GM21619 (cell line): ENCODE results near the gene ENPP5.

Source experiments
- ATAC-seq: cut with Tn5 transposase; IDR thresholded peaks from one replicate; pipeline ENCODE4 v1.9.1; 2021; ENCODE audit not compliant: unreplicated experiment

The ENPP5 gene, protein sequence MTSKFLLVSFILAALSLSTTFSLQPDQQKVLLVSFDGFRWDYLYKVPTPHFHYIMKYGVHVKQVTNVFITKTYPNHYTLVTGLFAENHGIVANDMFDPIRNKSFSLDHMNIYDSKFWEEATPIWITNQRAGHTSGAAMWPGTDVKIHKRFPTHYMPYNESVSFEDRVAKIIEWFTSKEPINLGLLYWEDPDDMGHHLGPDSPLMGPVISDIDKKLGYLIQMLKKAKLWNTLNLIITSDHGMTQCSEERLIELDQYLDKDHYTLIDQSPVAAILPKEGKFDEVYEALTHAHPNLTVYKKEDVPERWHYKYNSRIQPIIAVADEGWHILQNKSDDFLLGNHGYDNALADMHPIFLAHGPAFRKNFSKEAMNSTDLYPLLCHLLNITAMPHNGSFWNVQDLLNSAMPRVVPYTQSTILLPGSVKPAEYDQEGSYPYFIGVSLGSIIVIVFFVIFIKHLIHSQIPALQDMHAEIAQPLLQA

GRCh38 chr6:46170357-46171289 is at the start of gene ENPP5:
Gene ENPP5, minus strand, starts transcription at chr6:46170980. Its CDS starts 2,718 bp downstream, at chr6:46168262.
- peak; percentile 75 for ATAC-seq

GRCh38 chr6:46219661-46220060 is 48.9 kb upstream of the ENPP5 start:
- no peak for ATAC-seq

GRCh38 chr6:46218457-46218856 is 47.7 kb upstream of the ENPP5 start:
- no peak for ATAC-seq

DNA sequence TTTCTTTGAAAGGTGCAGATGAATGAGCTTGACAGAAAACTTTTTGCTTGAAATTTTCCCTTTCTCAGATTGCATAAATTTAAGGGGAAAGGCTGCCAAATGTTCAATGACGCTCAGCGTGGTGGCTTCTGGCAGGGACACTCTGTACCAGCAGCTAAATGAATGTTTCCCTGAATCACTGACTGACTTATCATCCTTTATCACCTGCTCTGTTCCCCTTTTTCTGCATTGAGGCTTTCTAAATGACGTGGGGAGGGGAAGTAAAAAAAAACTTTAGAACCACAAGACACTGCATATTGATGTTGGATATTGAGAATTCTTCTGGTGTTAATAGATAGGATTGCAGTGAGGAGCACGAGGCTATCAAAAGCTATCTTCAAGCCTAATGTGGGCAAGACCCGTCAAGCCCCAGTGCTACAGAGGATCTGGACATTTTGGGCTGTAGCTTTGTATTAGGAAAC is 46.9 kb upstream of the ENPP5 start:
- ATAC-seq: peak; percentile 49

DNA sequence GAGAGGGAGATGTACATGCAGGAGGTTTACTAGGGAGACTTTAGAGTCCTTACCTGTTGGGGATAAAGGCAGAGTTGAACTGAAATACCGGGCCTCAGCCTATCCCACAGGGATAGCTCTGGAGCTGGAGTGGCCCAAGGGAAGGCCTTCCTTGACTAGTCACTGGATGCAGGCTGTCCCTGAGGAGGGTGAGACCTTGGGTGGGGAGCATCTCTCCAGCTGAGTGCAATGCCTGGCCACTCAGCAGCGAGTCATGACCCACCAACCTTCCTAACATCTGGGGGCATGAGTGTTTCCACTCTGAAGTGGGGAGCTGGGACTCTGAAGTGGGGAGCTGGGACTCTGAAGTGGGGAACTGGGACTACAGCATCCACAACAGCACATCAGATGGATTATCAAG is 46.1 kb upstream of the ENPP5 start:
- ATAC-seq: no peak

- no peak for ATAC-seq
Measured at GRCh38 chr6:46215777-46216176, 45.0 kb upstream of the ENPP5 start.

- no peak for ATAC-seq
Measured at GRCh38 chr6:46215213-46215612, 44.4 kb upstream of the ENPP5 start.

DNA sequence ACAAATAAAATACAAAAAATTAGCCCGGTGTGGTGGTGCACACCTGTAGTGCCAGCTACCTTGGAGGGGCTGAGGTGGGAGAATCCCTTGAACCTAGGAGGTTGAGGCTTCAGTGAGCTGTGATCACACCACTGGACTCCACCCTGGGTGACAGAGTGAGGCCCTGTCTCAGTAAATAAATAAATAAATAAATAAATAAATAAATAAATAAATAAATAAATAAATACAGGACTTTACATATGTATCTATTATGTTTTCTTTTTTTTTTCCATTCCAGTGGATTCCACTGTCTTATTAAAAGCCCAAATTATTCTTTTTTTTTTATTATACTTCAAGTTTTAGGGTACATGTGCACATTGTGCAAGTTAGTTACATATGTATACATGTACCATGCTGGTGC is 41.1 kb upstream of the ENPP5 start:
- ATAC-seq: no peak

- no peak for ATAC-seq
Measured at GRCh38 chr6:46210294-46210693, 39.5 kb upstream of the ENPP5 start.

- no peak for ATAC-seq
Measured at GRCh38 chr6:46208303-46208702, 37.5 kb upstream of the ENPP5 start.

DNA sequence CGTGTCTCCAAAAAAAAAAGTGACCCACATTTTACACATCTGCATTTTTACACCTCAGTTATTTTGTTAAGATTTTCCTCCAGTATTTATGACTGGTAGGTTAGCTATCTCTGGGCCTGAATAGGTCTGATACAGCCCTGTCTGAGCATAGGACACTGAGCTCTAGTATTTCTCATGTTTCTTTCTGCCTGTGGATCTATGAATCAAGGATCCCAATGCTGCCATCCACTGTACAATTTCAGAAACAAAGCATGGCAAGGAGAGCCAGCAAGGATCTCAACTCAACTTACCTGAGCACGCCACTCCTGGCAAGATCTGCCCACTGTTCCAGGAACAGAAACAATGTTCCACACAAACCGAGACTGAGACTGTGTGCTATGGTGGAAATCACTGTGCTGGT is 36.4 kb upstream of the ENPP5 start:
- ATAC-seq: no peak

DNA sequence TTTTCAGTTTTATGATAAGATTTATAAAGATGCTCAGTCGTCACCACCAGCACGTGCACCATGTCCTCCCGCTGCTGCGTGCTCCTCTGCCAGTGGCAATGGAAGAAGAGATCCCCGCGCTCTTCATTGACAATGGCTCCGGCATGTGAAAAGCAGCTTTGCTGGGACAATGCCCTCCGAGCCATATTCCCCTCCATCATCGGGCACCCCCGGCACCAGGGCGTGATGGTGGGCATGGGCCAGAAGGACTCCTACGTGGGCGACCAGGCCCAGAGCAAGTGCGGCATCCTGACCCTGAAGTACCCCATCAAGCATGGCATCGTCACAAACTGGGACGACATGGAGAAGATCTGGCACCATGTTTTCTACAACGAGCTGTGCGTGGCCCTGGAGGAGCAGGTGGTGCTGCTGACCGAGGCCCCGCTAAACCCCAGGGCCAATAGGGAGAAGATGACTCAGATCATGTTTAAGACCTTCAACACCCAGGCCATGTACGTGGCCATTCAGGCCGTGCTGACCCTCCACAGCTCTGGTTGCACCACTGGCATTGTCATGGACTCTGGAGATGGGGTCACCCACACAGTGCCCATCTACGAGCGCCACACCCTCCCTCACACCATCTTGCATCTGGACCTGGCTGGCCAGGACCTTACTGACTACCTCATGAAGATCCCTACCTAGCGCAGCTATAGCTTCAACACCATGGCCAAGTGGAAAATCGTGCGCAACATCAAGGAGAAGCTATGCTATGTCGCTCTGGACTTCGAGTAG is 34.3 kb upstream of the ENPP5 start:
- no peak for ATAC-seq

- ATAC-seq: no peak
Measured at GRCh38 chr6:46203391-46204177, 32.8 kb upstream of the ENPP5 start.

DNA sequence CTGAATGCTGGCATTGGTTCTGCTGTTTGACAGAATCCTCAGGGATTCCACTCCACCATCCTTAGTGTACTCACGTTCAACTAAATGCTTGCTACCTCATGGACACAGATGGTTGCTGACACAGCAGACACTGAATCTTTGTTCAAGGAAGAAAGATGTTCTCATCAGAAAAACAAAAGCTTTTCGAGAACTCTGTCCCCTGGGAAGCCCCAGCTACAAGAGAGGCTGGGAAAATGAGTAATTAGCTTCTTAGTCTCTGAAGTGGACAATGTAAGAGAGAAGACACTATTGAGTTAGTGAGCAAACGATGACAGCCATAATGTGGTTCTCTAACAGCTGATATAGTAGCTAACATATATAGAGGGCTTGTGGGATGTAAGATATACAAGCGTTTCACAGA is 30.9 kb upstream of the ENPP5 start:
- no peak for ATAC-seq

- no peak for ATAC-seq
Measured at GRCh38 chr6:46199387-46199786, 28.6 kb upstream of the ENPP5 start.

DNA sequence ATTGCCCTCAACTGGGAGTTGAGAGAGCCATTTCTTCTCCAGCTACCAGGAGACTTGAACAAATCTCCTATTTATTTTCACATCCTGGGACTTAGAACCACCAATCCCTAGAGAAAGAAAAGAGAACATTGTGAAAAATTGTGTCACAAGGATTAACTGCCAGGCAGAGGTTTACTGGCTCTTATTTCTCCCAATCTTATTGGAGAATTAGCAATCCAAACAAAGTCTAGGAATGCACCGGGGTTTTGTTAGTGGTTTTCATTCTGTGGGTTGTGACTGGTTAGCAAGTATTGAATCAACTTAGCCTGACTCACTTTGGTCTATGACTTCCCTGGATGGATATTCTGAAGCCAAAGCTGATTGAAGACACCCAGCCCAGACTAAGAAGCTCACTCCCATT is 21.2 kb upstream of the ENPP5 start:
- no peak for ATAC-seq

DNA sequence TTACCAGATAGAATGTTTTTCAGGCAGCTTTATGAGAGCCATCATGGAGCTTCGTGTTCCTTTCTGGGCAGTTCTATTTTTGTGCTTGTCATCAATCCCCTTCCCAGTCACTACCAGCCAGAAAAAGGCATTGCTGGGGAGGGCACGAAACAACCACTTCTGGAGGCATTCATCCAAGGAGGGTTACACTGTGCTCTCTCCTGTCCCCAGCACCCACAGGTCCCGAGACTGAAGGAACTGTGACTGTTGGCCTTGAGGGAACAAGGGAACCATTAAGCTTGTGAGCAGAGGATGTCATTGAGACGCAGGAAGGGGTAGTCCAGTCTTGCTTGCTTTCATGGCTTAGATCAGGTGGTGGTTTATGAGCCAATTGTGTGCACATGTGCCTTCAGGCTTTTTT is 20.1 kb upstream of the ENPP5 start:
- ATAC-seq: no peak

GRCh38 chr6:46189726-46190125 is 18.9 kb upstream of the ENPP5 start:
- ATAC-seq: no peak

- no peak for ATAC-seq
Measured at GRCh38 chr6:46186583-46186982, 15.8 kb upstream of the ENPP5 start.

DNA sequence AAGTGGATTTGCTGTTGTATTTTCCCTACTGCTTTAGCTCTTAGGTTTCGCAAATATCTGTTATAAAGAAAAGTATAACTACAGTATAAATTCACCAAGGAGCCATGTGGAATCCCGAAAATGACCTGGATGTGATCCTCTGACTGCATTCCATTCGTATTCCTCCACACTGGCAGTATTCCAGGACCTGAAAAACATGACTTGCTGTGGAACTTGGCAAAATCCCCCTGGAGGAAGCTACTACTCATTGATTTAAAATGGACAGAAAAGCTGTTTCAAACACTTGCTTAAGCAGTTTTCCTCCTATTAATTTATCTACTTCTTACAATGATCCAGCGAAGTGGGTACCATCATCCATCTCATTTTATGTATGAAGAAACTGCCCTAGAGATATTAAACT is 13.3 kb upstream of the ENPP5 start:
- no peak for ATAC-seq
